HG02623 (cell line): ENCODE data around the gene PTGER4.
A peak's percentile ranks its signal among the peaks of the same experiment; 100 is the strongest.

Experiments
- ATAC-seq: cut with Tn5 transposase; IDR thresholded peaks from one replicate; pipeline ENCODE4 v1.9.1; 2021; ENCODE audit warnings: moderate library complexity; ENCODE audit not compliant: unreplicated experiment

PTGER4 gene

DNA sequence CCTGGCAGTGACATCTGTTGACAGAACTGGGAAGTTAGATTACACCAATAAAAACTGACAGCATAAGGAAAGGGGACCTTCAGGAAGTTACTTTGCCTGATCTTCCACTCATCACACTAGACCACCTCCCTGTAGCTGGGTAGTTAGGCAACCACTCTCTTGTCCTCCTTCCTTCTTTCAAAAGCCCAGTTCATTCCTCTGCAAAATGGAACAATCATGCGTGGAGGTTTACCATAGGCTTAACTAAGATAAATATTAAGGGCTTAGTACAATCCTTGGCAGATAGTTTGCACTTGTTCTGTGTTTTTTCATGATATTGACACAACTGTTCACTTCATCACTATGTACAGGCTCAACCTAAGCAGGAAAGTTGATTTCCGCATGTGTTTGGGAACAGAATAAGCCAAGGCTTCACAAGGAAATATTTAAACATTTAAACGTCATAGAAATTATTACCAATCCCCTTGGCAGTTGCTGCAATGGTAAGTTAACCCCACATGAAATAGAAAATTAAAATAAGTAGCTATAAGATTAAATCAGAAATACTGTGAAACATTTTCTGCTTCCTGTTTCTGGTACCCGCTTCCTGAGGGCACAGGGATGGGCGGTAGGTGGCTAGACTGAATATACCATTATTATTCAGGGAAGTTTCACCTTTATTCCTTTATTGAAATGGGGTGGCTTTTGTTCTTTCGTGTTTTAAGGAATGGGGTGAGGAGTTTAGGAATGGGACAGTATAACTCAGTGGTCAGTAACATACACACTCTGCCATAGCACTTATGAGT lies 9.9 kb upstream of the PTGER4 start:
- ATAC-seq = no peak

DNA sequence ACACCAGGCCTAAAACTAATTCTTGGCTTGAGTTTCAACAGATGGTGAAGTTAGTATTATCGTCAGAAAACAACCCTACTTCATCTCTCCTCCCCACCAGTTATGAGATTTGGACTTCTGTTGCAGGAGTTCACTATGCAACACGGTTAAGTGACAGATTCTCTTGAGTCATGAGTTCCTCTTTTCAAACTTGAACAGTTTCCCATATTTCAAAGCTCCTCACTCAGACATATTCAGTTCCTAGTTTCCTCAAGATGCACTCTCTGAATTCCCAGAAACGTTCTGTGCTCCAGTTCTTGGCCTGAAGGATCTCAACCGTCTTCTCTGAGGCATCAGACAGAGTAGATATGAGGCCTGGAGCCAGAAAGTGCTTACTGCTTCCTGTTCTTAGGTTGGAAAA lies 7.3 kb upstream of the PTGER4 start:
- ATAC-seq = no peak

DNA sequence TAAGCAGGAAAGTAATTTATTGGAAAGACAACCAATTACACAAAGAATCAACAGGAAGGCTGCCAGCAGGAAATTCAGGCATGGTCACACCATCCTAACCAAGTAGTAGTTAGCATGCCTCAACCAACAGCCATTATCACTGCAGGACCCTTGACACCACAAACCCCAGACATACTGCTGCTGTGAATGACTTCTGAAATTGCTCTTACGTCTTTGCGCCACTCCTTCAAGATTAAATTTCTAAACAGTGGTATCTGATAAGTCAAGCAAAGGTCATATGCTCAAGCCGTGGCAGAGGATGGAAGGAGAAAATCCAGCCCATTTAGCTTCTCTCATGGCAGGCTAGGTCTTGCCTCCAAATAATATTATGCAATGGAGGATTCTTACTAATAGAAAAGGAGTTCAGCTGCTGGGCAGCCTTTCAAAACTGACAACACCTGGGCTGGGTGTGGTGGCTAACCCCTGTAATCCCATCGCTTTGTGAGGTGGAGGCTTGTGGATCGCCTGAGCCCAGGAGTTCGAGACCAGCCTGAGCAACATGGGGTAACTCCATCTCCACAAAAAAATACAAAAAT lies 5.0 kb upstream of the PTGER4 start:
- ATAC-seq = no peak

DNA sequence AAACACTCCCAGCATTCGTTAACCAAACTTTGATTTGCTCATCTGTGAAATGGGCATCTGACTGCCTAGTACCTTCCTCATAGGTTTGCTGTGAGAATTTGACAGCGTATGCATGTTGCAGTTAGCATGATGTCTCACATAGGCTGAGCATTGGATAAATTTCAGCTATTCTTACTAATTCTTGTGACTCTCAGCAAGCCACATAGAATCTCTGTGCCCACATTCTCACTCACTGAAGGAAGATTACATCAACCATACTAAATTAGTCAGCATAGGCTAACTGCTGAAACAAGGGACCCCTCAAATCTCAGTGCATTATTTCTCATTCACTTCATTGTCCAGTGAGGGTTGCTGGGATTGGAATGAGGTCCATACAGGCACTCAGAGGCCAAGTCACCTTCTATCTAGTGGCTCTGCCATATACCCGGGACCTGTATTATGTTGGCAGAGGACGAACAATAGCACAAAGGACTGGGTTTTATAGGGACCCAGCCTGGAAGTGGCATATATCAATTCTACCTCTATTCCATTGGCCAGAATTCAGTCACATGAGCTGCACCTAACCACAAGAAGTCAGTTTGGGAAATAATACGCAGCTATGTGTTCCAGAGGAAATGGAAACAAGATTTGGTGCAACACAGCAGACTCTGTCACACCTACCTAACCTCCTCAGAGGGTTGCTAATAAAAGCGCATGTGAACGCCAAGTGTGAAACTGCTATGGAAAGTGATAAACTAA lies 4.2 kb upstream of the PTGER4 start:
- no peak for ATAC-seq

DNA sequence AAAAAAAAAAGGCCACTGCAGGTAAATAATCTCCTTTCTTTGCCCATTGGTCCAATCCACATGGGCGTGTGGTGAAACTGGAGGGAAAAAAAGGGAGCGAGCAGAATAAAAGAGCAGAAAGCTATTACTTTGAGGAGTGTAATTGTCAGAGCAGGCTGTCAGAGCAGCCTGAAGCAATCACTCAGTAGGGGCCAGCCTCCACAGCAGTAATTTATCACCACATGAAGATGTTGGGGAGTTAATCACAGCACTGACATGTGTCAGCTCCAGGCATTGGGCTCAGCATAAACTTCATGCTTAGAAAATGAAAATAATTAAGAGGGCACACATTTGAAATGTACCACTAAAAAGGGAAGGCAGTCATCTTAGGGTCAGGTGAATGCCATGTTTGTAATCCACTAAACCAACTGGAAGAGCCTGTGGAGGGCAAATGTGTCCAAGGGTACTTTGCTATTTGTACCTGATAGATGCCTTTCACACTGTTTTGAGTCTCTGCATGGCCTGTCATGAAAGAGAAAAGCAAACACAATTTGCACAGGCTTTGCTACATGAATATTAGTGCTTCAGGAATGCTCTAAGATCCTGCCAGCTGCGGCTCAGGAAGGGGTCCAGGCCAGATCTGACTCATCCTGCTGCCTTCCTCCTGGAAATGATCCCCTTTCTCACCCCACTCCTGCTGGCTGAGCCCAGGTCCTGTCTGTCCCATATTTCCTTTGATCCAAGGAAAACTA lies 2.9 kb upstream of the PTGER4 start:
- no peak for ATAC-seq

DNA sequence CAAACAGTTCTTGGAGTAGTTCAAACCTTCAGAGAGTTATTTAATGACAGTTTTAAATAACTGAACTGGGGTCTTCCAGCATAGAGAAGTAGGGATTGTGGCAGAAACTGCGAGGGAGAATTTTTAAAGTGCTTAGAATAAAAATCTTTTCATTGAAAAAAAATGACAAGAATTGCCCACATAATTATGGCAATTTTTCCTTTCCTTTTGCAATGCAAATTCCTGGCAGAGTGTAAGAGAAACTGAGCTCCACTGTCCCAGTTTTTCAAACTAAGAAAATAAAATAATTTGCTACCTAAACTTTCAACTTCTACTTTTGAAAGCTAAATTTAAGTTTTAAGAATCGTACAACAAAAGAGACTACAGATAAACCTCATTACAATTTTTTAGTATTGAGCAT lies 2.3 kb upstream of the PTGER4 start:
- ATAC-seq = no peak

DNA sequence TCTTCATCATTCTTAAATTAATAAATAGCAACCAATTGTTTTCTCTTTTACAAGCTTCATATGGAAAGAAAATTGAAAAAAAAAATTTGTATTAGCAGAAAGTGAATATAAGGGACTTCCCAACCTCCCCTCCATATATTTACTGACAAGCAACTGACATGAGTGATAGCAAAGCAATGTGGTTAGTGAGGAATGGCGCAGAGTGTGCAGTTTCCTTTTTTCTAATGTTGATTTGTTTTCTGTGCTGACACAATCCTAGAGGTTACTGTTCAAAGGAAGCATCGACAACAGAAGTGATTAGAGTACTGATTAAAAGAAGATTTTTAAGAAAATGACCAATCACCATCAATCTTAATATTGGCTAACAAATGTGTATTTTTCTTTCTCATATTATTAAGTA lies 1.7 kb upstream of the PTGER4 start:
- no peak for ATAC-seq

DNA sequence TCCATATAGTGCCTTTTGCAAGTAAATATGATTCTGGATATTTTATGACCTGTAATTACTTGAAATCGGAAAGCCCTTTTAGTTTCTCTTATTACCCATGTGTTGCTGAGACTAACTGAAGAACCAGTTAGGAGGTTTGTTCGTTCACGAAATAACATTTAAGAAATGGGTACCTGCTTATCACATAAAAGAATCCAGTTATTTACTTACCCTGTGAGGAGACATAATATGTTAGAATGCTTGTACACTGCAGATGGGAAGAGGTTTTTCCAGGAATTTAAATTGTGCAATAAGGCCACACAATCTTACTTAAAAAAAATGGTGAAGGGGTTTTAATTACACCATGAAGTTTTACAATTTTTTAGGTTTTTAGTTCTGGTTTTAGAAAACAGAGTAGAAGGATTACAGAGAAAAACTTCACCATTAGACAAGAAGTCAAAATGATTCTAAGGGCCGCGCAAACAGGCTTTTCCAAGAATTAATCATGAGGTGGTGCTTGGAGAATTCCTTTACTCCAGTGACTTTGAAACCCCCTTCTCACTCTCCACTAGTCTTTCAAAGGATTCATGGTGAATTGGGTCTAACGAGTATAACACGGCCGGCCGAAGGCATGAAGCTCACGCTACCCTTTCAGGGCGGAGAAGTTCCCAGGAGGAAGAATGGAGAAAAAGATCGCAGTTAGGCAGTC lies 1.1 kb upstream of the PTGER4 start:
- ATAC-seq = no peak

DNA sequence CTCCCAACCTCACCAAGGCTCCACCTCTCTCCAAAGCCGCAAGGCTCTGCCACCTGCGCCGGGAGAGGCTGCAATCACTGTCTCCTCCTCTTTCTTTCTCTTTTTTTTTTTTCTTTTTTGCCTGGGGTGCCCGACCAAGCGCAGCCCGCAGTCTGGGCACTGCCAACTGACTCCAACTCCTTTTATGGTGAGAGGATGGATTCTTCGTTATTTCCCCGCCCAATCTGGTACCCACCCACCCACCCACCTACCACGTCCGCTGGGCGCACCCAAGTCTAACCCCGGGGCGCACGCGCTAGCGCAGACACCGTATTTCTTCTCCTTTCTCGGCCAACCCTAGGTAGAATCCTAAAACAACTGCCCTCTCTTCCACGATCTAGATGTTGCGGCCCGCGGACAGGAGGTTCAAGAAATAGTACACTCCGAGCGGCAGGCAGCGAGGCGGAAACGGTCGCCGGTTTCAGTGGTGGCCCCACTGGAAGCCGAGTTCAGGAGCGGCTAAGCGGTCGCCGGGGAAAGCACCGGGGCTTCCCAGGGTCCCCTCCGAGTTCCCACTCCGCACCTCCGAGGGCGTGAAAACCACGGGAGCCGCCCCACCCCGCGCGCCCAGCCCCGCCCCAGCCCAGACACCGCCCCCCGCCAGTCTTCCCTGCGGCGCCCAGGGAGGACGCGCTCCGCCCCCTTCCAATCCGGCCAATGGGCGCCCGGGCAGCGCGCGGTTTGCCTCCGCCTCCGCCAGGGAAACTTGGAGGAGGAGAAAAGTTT lies 385 bp upstream of the PTGER4 start:
- ATAC-seq = peak; percentile 72

DNA sequence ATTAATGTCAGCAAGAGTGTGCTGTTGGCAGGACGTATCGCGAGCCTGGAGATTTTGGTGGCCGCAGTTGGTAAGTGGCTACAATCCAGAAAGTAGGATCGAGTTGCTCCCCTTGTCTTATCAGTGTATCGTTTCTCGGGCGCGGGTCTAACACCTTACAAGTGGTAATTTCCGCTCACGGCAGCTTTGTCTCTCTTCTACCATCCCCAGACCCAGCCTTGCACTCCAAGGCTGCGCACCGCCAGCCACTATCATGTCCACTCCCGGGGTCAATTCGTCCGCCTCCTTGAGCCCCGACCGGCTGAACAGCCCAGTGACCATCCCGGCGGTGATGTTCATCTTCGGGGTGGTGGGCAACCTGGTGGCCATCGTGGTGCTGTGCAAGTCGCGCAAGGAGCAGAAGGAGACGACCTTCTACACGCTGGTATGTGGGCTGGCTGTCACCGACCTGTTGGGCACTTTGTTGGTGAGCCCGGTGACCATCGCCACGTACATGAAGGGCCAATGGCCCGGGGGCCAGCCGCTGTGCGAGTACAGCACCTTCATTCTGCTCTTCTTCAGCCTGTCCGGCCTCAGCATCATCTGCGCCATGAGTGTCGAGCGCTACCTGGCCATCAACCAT lies 1.1 kb downstream of the PTGER4 start:
- ATAC-seq = no peak

DNA sequence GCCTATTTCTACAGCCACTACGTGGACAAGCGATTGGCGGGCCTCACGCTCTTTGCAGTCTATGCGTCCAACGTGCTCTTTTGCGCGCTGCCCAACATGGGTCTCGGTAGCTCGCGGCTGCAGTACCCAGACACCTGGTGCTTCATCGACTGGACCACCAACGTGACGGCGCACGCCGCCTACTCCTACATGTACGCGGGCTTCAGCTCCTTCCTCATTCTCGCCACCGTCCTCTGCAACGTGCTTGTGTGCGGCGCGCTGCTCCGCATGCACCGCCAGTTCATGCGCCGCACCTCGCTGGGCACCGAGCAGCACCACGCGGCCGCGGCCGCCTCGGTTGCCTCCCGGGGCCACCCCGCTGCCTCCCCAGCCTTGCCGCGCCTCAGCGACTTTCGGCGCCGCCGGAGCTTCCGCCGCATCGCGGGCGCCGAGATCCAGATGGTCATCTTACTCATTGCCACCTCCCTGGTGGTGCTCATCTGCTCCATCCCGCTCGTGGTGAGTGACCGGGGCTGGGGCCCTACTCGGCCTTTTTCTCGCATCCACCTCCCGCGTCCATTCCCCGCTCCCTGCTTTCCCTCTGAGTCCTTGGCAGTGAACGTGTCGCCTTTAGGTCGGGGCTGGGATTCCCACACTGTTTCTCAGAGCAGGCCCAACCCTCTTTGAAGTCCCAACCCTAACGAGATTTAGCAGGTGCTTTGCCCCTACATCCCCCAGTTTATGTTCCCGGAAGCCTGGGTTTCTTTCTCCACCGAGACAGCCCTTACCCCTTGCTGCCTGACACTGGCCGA lies 1.8 kb downstream of the PTGER4 start:
- no peak for ATAC-seq

DNA sequence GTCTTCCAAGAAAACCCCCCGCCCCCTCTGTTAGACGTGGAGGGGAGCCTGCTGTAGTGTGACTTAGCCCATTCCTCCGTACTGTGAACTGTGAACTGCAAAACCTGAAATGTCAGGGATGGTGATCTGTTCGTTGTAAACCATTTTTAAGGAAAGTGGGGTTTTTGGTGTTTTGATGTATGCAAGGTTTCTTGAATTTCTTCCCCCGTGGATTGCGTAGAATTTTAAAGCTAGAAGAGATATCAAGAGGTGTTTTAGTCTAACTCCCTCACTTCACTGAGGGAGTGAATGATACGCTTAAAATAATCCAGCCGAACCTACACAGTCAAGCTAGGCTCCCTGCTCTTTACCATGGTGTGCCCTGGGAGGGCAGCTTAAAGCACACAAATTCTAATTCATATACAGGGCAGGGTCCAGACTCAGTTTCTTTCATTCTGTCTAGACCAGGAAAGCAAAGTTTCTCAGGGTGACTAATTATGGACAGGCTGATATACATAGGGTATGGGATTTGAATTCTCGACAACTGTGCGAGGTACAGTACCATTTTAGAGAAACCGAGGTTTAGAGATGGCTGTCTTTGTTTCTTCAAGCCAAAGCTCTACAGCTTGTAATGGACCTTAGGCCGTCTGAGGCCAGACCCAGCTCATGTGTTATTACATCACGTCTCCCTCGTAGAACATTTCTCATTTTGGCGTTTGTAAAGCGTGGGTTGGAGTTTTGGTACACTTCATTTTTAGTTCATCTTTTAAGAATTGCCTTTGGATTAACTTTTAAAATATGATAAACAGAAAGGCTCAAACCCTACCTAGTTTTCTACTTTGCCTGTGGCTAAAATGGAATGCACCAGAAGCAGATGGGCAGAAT lies 2.7 kb downstream of the PTGER4 start:
- ATAC-seq = no peak

DNA sequence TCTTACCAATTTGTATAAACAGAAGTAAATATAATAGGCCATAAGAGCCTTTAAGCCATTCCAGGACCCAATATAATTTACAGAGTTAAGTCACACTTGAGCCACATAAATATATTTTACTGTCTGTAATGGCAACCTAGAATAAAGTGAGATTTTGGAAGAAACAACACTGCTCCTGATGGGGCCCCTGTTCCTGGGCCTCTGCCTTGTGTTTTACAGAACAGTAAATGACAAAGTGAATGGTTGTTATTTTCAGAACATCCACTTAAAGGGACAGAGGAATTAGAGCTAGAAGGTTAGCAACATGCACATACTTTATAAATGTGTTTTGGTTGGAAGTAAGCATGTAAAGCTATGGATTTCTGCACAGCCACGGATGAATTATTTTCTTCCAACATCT lies 3.6 kb downstream of the PTGER4 start:
- no peak for ATAC-seq

DNA sequence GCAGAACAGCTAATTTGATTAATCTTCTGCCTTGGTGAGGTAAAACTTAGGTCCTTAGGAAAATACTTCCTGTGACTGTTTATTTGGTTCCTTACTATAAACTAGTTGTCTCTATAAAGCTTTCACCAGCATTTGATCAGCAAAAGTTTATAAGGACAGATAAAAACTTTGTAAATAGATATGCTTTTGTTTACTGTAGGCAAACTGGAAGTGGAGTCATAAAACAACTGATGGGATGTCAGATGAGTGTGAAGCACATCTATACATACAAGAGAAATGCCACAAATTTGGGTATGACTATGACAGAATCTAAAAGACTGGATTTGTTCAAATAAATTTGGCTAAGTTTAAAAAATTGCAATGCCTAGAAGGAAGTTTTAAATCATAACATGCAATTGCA lies 5.5 kb downstream of the PTGER4 start:
- ATAC-seq = no peak

DNA sequence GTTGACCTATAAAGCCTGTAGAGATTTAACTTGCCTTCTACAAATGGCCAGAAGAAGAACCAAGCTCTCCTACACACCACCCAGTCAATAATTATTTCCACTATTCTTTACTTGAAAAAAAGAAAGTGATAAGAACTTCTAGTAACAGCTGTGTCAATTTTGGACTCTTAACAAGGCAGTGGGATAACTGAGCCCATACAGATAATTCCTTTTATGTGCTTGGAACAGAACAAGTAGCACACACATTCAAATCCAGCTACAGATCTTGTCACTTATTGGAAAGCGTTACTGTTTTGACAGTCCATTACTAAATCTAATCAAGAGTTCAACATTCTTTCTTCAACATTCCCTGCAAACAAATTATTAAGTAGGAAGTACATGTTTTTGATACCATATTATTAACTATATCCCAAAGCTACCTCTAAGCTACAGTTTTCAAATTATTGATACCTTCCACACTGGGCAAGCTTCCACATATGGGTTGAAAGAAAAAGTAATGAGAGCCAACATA lies 6.3 kb downstream of the PTGER4 start:
- ATAC-seq = no peak

DNA sequence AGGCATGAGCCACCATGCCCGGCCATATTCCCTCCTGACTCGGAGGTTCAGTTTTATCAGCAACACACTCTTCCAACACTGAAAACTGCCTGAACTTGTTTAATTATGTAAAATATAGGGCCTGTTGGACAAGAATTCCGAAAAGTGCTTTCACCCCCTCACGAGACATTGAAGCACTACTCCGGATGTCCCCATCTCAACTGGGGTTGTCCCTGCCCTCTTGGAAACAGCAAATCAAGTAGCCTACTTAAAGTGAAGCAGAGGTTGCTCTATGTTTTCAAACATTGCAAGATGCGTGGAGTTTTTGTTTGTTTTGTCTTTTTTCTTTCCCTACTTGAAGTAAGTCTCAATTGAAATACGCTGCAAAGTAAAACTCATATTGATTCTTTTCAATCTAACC lies 7.6 kb downstream of the PTGER4 start:
- ATAC-seq = no peak

DNA sequence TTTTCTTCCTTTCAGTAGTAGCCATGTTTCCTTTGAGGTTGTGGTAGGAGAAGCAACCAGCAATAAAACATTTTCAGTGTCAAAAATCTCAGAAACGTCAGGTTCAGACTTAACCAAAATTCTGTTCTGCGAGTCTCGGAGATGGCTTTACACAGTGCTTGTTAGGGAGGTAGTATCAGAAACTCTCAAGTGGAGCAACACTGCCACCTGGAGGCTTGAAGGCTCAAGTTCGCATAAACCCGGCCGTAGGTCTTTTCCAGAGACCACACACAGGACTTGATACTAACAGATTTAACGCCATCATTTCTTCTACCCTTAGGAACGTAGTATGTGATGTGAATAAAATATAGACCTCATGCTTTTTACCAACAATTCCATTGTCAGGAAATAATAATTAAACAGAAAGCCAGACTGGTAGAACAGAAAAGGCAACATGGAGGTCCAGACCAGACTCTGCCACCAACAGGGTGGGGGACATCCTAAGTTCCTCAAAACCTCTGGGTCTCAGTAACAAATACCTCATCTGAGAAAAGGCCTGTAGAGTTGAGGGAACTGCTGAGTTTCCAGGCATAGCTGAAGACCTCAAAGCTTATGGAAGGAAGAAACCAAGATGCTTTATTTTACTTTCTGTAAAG lies 8.5 kb downstream of the PTGER4 start:
- ATAC-seq = peak; percentile 86
